Peyer's patch (tissue), 4 donors: ENCODE measurements around the gene CERKL. TPM values are rescaled to one million over a fixed set of nuclear protein-coding genes. Genes with fewer than 3 reads are reported as not detected.
"Not testable (repeated sequence)": the region's sequence is repeated elsewhere in the genome, so short reads cannot be mapped to it uniquely, and the experiment has no call there.

Experiments
- DNase-seq, 3 donors: peaks; one replicate each; pipeline ENCODE4 v3.0.0-alpha.2; 2017 to 2019
- H3K27ac ChIP-seq, 4 donors: fragments of 200-600 bp; sonication (generic); one replicate each; pipeline ENCODE4 v1.5.1; 2016 to 2019
- H3K27me3 ChIP-seq, 2 donors: fragments of 200-600 bp; sonication (generic); one replicate each; pipeline ENCODE4 v1.5.1; 2019
- H3K36me3 ChIP-seq, 3 donors: fragments of 200-600 bp; sonication (generic); one replicate each; pipeline ENCODE4 v1.5.1; 2016 to 2019
- H3K4me1 ChIP-seq, 4 donors: fragments of 200-600 bp; sonication (generic); one replicate each; pipeline ENCODE4 v1.5.1; 2016 to 2019
- H3K4me3 ChIP-seq, 4 donors: fragments of 200-600 bp; sonication (generic); 1 replicate in 3 of 4; 2 replicates in 1 of 4; pipeline ENCODE4 v1.5.1; 2016 to 2019; ENCODE audit warnings: mild to moderate bottlenecking in 1 of 4
- H3K9me3 ChIP-seq, 4 donors: fragments of 200-600 bp; sonication (generic); one replicate each; pipeline ENCODE4 v1.5.1; 2016 to 2019; ENCODE audit warnings: mild to moderate bottlenecking in 1 of 4
- CTCF ChIP-seq, 6 experiments: fragments of 450-650 bp in 4 of 6; fragments of 200-600 bp in 2 of 6; sonication (generic) in 1 of 6; IDR thresholded peaks; one replicate each; pipeline ENCODE4 v1.5.1; 2017 to 2019; ENCODE audit warnings: antibody characterized with exemption in 6 of 6, mild to moderate bottlenecking in 3 of 6, moderate library complexity in 1 of 6
- POLR2A ChIP-seq, 2 donors: fragments of 450-650 bp; IDR thresholded peaks; one replicate each; pipeline ENCODE4 v1.5.1; 2017; ENCODE audit warnings: antibody characterized with exemption in 2 of 2, mild to moderate bottlenecking in 2 of 2, moderate library complexity in 2 of 2
- total RNA-seq, 4 donors: library from RNA; depleted of rRNA; stranded (reverse); fragments of >200 nt; gene quantifications; one replicate each; pipeline ENCODE4 v1.1.0, GENCODE V29; 2016

The CERKL gene
- total RNA-seq, result 1 to 10 TPM in 3 of 4 donors, not detected in 1; 1.6 to 5.0 (median 1.7) TPM

- no peaks in the 10 kb centered on the region for H3K36me3 ChIP-seq
- no peaks in the 10 kb centered on the region for H3K9me3 ChIP-seq
- peak in 2 of 3 donors; percentile 74 to 79 for DNase-seq
- peak within 1 kb of the TSS; percentile 47 to 66 (median 60) for H3K4me3 ChIP-seq
- peak within 1 kb of the TSS in 3 of 4 donors; percentile 8 to 80 (median 24) for H3K27ac ChIP-seq
- no peaks in the 10 kb centered on the region for H3K27me3 ChIP-seq
- peaks cover 0 to 8% (median 3%) of the 10 kb centered on the region in 4 donors for H3K4me1 ChIP-seq
- TF ChIP-seq POLR2A (IDR thresholded peaks at IDR 0.05) (peak in 1 of 2 donors; percentile 14), CTCF (IDR thresholded peaks at IDR 0.05) (no peak)
Measured at GRCh38 chr2:181656450-181657291, at the start of gene CERKL. CERKL (minus strand) TSS chr2:181657105; CDS start chr2:181657006, 99 bp downstream.

GRCh38 chr2:181702519-181702918 is 45.6 kb upstream of the CERKL start:
- not testable (repeated sequence) for H3K36me3 ChIP-seq, DNase-seq, H3K4me1 ChIP-seq, H3K4me3 ChIP-seq, H3K27ac ChIP-seq, H3K9me3 ChIP-seq, H3K27me3 ChIP-seq

GRCh38 chr2:181698223-181698622 is 41.3 kb upstream of the CERKL start:
- no peaks in the 10 kb centered on the region for H3K4me1 ChIP-seq
- H3K36me3 ChIP-seq, result no peaks in the 10 kb centered on the region
- TF ChIP-seq POLR2A (IDR thresholded peaks at IDR 0.05), result no peak
- DNase-seq, result no peak
- no peak overlapping the region for H3K4me3 ChIP-seq
- no peak overlapping the region for H3K27ac ChIP-seq
- no peaks in the 10 kb centered on the region for H3K27me3 ChIP-seq
- no peaks in the 10 kb centered on the region for H3K9me3 ChIP-seq

- Histone ChIP-seq H3K36me3 (no peaks in the 10 kb centered on the region), H3K4me1 (no peaks in the 10 kb centered on the region), H3K27ac (no peak overlapping the region), H3K9me3 (no peaks in the 10 kb centered on the region), H3K4me3 (no peak overlapping the region), H3K27me3 (no peaks in the 10 kb centered on the region)
- DNase-seq, result no peak
- no peak for TF ChIP-seq CTCF (IDR thresholded peaks at IDR 0.05)
- no peak for TF ChIP-seq POLR2A (IDR thresholded peaks at IDR 0.05)
Measured at GRCh38 chr2:181697571-181697970, 40.7 kb upstream of the CERKL start.

- H3K4me1 ChIP-seq, result no peaks in the 10 kb centered on the region
- TF ChIP-seq CTCF (IDR thresholded peaks at IDR 0.05), result no peak
- no peak for TF ChIP-seq POLR2A (IDR thresholded peaks at IDR 0.05)
- H3K36me3 ChIP-seq, result no peaks in the 10 kb centered on the region
- no peak overlapping the region for H3K27ac ChIP-seq
- no peak overlapping the region for H3K4me3 ChIP-seq
- no peak for DNase-seq
- no peaks in the 10 kb centered on the region for H3K27me3 ChIP-seq
- H3K9me3 ChIP-seq, result no peaks in the 10 kb centered on the region
Measured at GRCh38 chr2:181697126-181697525, 40.2 kb upstream of the CERKL start.

GRCh38 chr2:181694271-181694670 is 37.4 kb upstream of the CERKL start:
- no peaks in the 10 kb centered on the region for H3K27me3 ChIP-seq
- no peak overlapping the region for H3K27ac ChIP-seq
- TF ChIP-seq POLR2A (IDR thresholded peaks at IDR 0.05) (no peak), CTCF (IDR thresholded peaks at IDR 0.05) (no peak)
- no peaks in the 10 kb centered on the region for H3K9me3 ChIP-seq
- no peak overlapping the region for H3K4me3 ChIP-seq
- H3K4me1 ChIP-seq, result no peaks in the 10 kb centered on the region
- no peak for DNase-seq
- H3K36me3 ChIP-seq, result no peaks in the 10 kb centered on the region
